ENCODE results near the gene PTTG2. TPM values are rescaled to one million over a fixed set of nuclear protein-coding genes. Genes with fewer than 3 reads are reported as not detected.

The PTTG2 gene
- total RNA-seq, 4 donors from 2014 or later = 0.71 to 5.8 (median 1.5) TPM

DNA sequence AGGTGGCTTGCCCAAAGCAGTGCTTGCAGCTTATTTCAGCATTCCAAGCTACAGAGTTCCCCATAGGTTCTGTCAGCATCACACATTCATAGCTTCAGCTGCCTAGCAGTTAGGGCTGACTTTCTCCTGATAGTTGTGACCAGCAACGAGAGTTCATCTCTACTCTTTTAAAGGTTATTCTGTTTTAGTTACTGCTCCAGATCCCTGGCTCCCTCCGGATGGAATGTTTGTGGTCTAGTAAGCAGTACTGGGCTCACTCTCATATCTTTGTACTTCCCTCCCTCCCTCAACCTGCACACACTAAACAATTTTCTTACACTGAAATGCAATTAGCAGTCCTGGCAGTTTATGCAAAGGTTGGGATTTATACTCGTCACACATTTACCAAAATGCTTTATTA is 43.9 kb downstream of the PTTG2 start:
- Histone ChIP-seq H3K27me3 (no peaks in the 10 kb centered on the region), H3K27ac (replicated peaks in 1 of 4) (peak overlapping the region in 2 of 4 donors; percentile 16 to 34), H3K9me3 (no peaks in the 10 kb centered on the region), H3K36me3 (no peaks in the 10 kb centered on the region), H3K4me3 (no peak overlapping the region), H3K4me1 (peaks cover 41 to 90% (median 71%) of the 10 kb centered on the region in 4 donors)
- no peak for TF ChIP-seq EP300 (IDR thresholded peaks at IDR 0.05)
- TF ChIP-seq, protein P1, sequence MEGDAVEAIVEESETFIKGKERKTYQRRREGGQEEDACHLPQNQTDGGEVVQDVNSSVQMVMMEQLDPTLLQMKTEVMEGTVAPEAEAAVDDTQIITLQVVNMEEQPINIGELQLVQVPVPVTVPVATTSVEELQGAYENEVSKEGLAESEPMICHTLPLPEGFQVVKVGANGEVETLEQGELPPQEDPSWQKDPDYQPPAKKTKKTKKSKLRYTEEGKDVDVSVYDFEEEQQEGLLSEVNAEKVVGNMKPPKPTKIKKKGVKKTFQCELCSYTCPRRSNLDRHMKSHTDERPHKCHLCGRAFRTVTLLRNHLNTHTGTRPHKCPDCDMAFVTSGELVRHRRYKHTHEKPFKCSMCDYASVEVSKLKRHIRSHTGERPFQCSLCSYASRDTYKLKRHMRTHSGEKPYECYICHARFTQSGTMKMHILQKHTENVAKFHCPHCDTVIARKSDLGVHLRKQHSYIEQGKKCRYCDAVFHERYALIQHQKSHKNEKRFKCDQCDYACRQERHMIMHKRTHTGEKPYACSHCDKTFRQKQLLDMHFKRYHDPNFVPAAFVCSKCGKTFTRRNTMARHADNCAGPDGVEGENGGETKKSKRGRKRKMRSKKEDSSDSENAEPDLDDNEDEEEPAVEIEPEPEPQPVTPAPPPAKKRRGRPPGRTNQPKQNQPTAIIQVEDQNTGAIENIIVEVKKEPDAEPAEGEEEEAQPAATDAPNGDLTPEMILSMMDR (IDR thresholded peaks at IDR 0.05) = no peak
- TF ChIP-seq POLR2AphosphoS5 (IDR thresholded peaks at IDR 0.05) = no peak
- TF ChIP-seq POLR2A (IDR thresholded peaks at IDR 0.05; ENCODE audit: low read depth) = no peak
- intact Hi-C loops (cut with DNase I) = no loop called here
- no peak for DNase-seq (ENCODE audit: extremely low spot score)
- WGBS = 50% methylated on average over 3 of the region's 3 CpGs

DNA sequence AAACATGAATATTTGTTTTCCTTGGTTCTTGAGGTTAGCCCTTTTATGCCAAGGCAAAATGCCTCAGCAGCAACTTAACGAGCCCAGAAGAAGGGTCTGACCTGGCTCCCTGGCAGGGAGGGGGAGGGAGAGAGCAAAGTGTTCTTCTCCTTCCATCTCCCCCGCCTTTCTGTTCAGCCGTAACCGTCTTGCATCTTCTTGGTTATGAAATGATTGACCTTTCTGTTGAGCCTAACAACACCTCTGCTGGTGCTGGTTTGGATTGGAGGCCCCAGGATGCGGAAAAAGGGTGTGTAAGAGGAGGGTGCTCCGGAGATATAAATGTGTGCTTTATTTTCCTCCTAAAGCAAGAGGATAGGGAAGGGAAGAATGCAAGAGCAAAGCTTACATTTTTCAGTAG is 44.7 kb downstream of the PTTG2 start:
- no peak for DNase-seq (ENCODE audit: extremely low spot score)
- Histone ChIP-seq H3K36me3 (no peaks in the 10 kb centered on the region), H3K4me1 (peaks cover 42 to 90% (median 74%) of the 10 kb centered on the region in 4 donors), H3K27ac (replicated peaks in 1 of 4) (peak overlapping the region; percentile 31 to 62 (median 42)), H3K27me3 (no peaks in the 10 kb centered on the region), H3K9me3 (no peaks in the 10 kb centered on the region), H3K4me3 (no peak overlapping the region)
- no peak for TF ChIP-seq POLR2AphosphoS5 (IDR thresholded peaks at IDR 0.05)
- TF ChIP-seq, protein P1 (IDR thresholded peaks at IDR 0.05) = no peak
- WGBS = 51% methylated on average over 6 of the region's 6 CpGs
- intact Hi-C loops (cut with DNase I) = no loop called here

GRCh38 chr4:38005637-38006036 is 45.4 kb downstream of the PTTG2 start:
- H3K4me1 ChIP-seq = peaks cover 49 to 95% (median 82%) of the 10 kb centered on the region in 4 donors
- no peaks in the 10 kb centered on the region for H3K9me3 ChIP-seq
- intact Hi-C loops (cut with DNase I) = no loop called here
- no peaks in the 10 kb centered on the region for H3K27me3 ChIP-seq
- peak overlapping the region; percentile 31 to 62 (median 42) for H3K27ac ChIP-seq (replicated peaks in 1 of 4)
- no peak for DNase-seq (ENCODE audit: extremely low spot score)
- H3K4me3 ChIP-seq = no peak overlapping the region
- H3K36me3 ChIP-seq = no peaks in the 10 kb centered on the region
- TF ChIP-seq EP300 (IDR thresholded peaks at IDR 0.05) = no peak
- no peak for TF ChIP-seq POLR2AphosphoS5 (IDR thresholded peaks at IDR 0.05)
- no peak for TF ChIP-seq POLR2A (IDR thresholded peaks at IDR 0.05; ENCODE audit: low read depth)
- TF ChIP-seq, protein P1 (IDR thresholded peaks at IDR 0.05) = no peak
- WGBS = 74% methylated on average over 3 of the region's 3 CpGs

- no peak for DNase-seq (ENCODE audit: extremely low spot score)
- intact Hi-C loops (cut with DNase I) = no loop called here
- Histone ChIP-seq H3K4me3 (no peak overlapping the region), H3K4me1 (peaks cover 53 to 94% (median 88%) of the 10 kb centered on the region in 4 donors), H3K36me3 (no peaks in the 10 kb centered on the region), H3K27me3 (no peaks in the 10 kb centered on the region), H3K9me3 (no peaks in the 10 kb centered on the region), H3K27ac (replicated peaks in 1 of 4) (no peak overlapping the region)
- no peak for TF ChIP-seq POLR2A (IDR thresholded peaks at IDR 0.05; ENCODE audit: low read depth)
- TF ChIP-seq, protein P1 (IDR thresholded peaks at IDR 0.05) = no peak
- TF ChIP-seq POLR2AphosphoS5 (IDR thresholded peaks at IDR 0.05) = no peak
- TF ChIP-seq EP300 (IDR thresholded peaks at IDR 0.05) = no peak
- WGBS = 77% methylated on average over 5 of the region's 5 CpGs
Observed at GRCh38 chr4:38007645-38008044, 47.4 kb downstream of the PTTG2 start.

DNA sequence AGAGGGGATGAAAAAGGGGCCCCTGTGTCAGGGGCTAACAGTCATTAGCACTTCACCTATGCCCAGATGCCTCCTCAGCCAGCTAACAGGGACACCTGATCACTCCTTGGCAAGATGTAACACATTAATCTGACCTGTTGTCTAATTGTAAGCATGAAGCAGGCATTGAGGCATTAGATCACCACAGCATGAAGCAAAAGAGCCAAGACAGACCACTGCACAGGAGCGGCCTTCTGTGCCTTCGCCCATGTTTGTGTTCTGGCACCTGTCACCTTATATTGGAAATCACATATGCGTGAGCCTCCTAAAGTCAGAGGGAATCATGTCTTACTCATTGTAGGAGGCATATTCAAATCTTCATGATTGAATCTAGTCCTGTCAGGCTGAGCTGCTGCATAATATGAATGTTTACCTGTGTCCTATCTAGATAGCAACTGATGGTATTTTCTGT is 48.4 kb downstream of the PTTG2 start:
- intact Hi-C loops (cut with DNase I) = no loop called here
- Histone ChIP-seq H3K4me1 (peaks cover 53 to 89% (median 87%) of the 10 kb centered on the region in 4 donors), H3K27ac (replicated peaks in 1 of 4) (no peak overlapping the region), H3K9me3 (no peaks in the 10 kb centered on the region), H3K27me3 (no peaks in the 10 kb centered on the region), H3K4me3 (no peak overlapping the region), H3K36me3 (no peaks in the 10 kb centered on the region)
- TF ChIP-seq POLR2AphosphoS5 (IDR thresholded peaks at IDR 0.05) = no peak
- TF ChIP-seq, protein P1 (IDR thresholded peaks at IDR 0.05) = no peak
- TF ChIP-seq POLR2A (IDR thresholded peaks at IDR 0.05; ENCODE audit: low read depth) = no peak
- no peak for TF ChIP-seq EP300 (IDR thresholded peaks at IDR 0.05)
- WGBS = 39% methylated on average over 3 of the region's 3 CpGs
- no peak for DNase-seq (ENCODE audit: extremely low spot score)
